ENCODE results near the gene CTNNBIP1.
"Not testable (repeated sequence)": the region's sequence is repeated elsewhere in the genome, so short reads cannot be mapped to it uniquely, and the experiment has no call there.

CTNNBIP1 gene

GRCh38 chr1:9910076-9910422, at the start of gene CTNNBIP1:
Gene CTNNBIP1 (minus strand): TSS chr1:9910269. CDS start chr1:9872064, 38,205 bp downstream.
- no peak for DNase-seq

GRCh38 chr1:9957726-9958125, 47.7 kb upstream of the CTNNBIP1 start:
- DNase-seq: no peak

- DNase-seq: no peak
Observed at GRCh38 chr1:9946315-9946714, 36.2 kb upstream of the CTNNBIP1 start.

- DNase-seq: peak; percentile 85
Observed at GRCh38 chr1:9942939-9943788, 33.1 kb upstream of the CTNNBIP1 start, which contains the start of the genes LZIC and NMNAT1. Gene LZIC (minus strand): TSS chr1:9943391. CDS start chr1:9936619, 6,772 bp downstream. Gene NMNAT1 (plus strand): TSS chr1:9943475. CDS start chr1:9972074, 28,599 bp downstream.

- DNase-seq: no peak
Observed at GRCh38 chr1:9942399-9942938, 32.4 kb upstream of the CTNNBIP1 start.

- DNase-seq: no peak
Observed at GRCh38 chr1:9929431-9930385, 19.6 kb upstream of the CTNNBIP1 start.

GRCh38 chr1:9927259-9927658, 17.2 kb upstream of the CTNNBIP1 start:
- DNase-seq: no peak

GRCh38 chr1:9922342-9922741, 12.3 kb upstream of the CTNNBIP1 start:
- DNase-seq: no peak

GRCh38 chr1:9920606-9921005, 10.5 kb upstream of the CTNNBIP1 start:
- no peak for DNase-seq

- DNase-seq: no peak
Observed at GRCh38 chr1:9917901-9918300, 7.8 kb upstream of the CTNNBIP1 start.

GRCh38 chr1:9917495-9917894, 7.4 kb upstream of the CTNNBIP1 start:
- not testable (repeated sequence) for DNase-seq

GRCh38 chr1:9916452-9916851, 6.4 kb upstream of the CTNNBIP1 start:
- no peak for DNase-seq

- DNase-seq: no peak
Observed at GRCh38 chr1:9914610-9914937, 4.5 kb upstream of the CTNNBIP1 start.

- DNase-seq: no peak
Observed at GRCh38 chr1:9912264-9912936, 2.3 kb upstream of the CTNNBIP1 start.

GRCh38 chr1:9910423-9911178, 532 bp upstream of the CTNNBIP1 start:
- peak; percentile 100 for DNase-seq

- peak; percentile 16 for DNase-seq
Observed at GRCh38 chr1:9909234-9910046, 629 bp downstream of the CTNNBIP1 start.

GRCh38 chr1:9908871-9909233, 1.2 kb downstream of the CTNNBIP1 start:
- no peak for DNase-seq

- no peak for DNase-seq
Observed at GRCh38 chr1:9907441-9907840, 2.6 kb downstream of the CTNNBIP1 start.

GRCh38 chr1:9906466-9906865, 3.6 kb downstream of the CTNNBIP1 start:
- no peak for DNase-seq

GRCh38 chr1:9905010-9905409, 5.1 kb downstream of the CTNNBIP1 start:
- no peak for DNase-seq

- DNase-seq: no peak
Observed at GRCh38 chr1:9904596-9904995, 5.5 kb downstream of the CTNNBIP1 start.

Measured in activated CD4-positive, alpha-beta T cell treated with anti-CD3 and anti-CD28 coated beads, Interleukin-2, amount 50 U/mL, for 1 hour (primary cell).